ENCODE measurements around the gene LECT2.

LECT2 gene

DNA sequence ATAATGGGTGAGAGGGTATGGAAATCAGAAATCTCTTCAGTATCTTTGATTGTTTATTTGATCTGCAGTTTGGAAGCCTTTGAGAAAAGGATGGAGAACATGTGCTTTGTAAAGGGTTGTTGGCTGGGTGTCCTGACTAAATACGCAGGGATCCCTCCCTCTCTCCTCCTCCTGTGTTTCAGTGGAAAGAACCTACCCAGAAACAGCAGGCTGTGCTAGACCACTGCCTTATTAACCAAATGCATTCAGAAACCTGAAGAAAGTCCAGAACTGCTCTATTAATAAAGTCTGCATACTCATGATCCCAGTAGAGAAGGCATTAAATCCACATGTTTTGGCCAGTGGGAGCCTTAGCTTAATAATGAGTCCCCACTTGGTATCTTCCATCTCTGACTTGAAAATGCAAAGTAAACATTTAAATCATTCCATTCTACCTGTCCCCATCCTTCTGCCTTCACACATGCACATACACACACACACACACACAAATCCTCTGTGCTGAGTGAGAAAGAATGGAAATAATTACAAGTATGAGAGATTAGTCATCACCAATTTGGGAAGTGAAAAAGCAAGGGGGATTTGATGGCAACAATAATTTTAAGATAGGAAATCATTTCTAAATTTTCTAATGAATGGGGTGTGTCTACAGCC is 10.0 kb upstream of the LECT2 start:
- Histone ChIP-seq H3K27me3 (ENCODE audit: control insufficient read depth, insufficient read depth, low read length) (no peaks in the 10 kb centered on the region), H3K4me3 (ENCODE audit: low read depth, low read length) (no peak overlapping the region), H3K9me3 (ENCODE audit: control insufficient read depth, insufficient read depth, low read length) (no peaks in the 10 kb centered on the region), H3K9ac (ENCODE audit: low read depth, low read length) (no peak overlapping the region), H3K36me3 (ENCODE audit: control insufficient read depth, insufficient read depth, low read length) (no peaks in the 10 kb centered on the region), H3K4me1 (ENCODE audit: control insufficient read depth, insufficient read depth, low read length) (no peaks in the 10 kb centered on the region), H3K27ac (ENCODE audit: low read depth, low read length) (no peak overlapping the region)

DNA sequence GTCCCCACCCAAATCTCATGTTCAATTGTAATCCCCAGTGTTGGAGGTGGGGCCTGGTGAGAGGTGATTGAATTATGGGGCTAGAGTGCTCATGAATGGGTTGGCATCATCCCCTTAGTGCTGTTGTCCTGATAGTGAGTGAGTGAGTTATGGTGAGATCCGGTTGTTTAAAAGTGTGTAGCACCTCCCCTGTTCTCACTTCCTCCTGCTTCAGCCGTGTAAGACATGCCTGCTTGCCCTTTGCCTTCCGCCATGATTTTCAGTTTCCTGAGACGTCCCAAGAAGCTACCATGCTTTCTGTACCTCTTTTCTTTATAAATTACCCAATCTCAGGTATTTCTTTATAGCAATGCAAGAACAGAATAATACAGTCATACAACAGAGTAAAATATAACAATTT is 742 bp upstream of the LECT2 start:
- Histone ChIP-seq H3K9me3 (ENCODE audit: control insufficient read depth, insufficient read depth, low read length) (no peaks in the 10 kb centered on the region), H3K27me3 (ENCODE audit: control insufficient read depth, insufficient read depth, low read length) (no peaks in the 10 kb centered on the region), H3K4me3 (ENCODE audit: low read depth, low read length) (no peak overlapping the region), H3K4me1 (ENCODE audit: control insufficient read depth, insufficient read depth, low read length) (no peaks in the 10 kb centered on the region), H3K9ac (ENCODE audit: low read depth, low read length) (no peak overlapping the region), H3K36me3 (ENCODE audit: control insufficient read depth, insufficient read depth, low read length) (no peaks in the 10 kb centered on the region), H3K27ac (ENCODE audit: low read depth, low read length) (no peak overlapping the region)

DNA sequence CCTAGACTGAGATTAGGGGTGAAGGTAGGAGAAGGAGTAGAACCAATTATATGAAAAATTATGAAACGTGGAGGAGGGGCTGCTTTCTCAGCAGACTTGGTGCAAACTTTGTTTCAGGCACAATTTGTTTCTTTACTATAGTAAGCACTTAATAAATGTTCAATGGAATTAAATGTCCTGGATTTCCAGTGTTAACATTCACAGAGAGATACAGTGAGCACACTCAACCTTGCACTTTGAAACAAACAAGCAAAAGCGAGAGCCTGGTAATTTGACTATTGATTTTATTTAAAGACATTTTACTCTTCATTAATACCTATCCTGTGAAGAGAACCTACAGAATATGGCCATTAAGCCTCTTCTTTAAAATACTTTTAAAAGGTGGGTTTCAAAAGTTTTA is 933 bp downstream of the LECT2 start:
- Histone ChIP-seq H3K4me3 (ENCODE audit: low read depth, low read length) (no peak overlapping the region), H3K27me3 (ENCODE audit: control insufficient read depth, insufficient read depth, low read length) (no peaks in the 10 kb centered on the region), H3K9me3 (ENCODE audit: control insufficient read depth, insufficient read depth, low read length) (no peaks in the 10 kb centered on the region), H3K9ac (ENCODE audit: low read depth, low read length) (no peak overlapping the region), H3K27ac (ENCODE audit: low read depth, low read length) (no peak overlapping the region), H3K36me3 (ENCODE audit: control insufficient read depth, insufficient read depth, low read length) (no peaks in the 10 kb centered on the region), H3K4me1 (ENCODE audit: control insufficient read depth, insufficient read depth, low read length) (no peaks in the 10 kb centered on the region)

DNA sequence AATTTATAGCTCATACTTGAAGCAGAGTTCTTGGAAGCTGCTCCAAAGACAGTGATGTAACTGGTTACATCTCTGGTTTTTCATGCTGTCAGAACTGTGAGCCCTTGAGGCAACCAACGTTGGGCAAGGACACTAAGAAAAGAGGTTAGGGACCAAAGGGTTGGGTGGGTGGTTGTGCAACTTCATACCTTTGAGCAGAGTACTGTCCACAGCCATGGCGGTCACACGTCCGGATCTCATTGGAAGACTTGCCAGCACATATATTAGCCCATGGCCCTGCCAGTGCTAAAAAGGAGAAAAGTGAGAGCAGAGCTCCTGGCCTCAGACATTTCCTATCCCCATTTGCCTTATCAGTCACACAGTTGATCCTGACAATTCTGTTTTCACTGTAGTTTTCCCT is 2.1 kb downstream of the LECT2 start:
- Histone ChIP-seq H3K9ac (ENCODE audit: low read depth, low read length) (no peak overlapping the region), H3K36me3 (ENCODE audit: control insufficient read depth, insufficient read depth, low read length) (no peaks in the 10 kb centered on the region), H3K27ac (ENCODE audit: low read depth, low read length) (no peak overlapping the region), H3K9me3 (ENCODE audit: control insufficient read depth, insufficient read depth, low read length) (no peaks in the 10 kb centered on the region), H3K4me1 (ENCODE audit: control insufficient read depth, insufficient read depth, low read length) (no peaks in the 10 kb centered on the region), H3K4me3 (ENCODE audit: low read depth, low read length) (no peak overlapping the region), H3K27me3 (ENCODE audit: control insufficient read depth, insufficient read depth, low read length) (no peaks in the 10 kb centered on the region)

DNA sequence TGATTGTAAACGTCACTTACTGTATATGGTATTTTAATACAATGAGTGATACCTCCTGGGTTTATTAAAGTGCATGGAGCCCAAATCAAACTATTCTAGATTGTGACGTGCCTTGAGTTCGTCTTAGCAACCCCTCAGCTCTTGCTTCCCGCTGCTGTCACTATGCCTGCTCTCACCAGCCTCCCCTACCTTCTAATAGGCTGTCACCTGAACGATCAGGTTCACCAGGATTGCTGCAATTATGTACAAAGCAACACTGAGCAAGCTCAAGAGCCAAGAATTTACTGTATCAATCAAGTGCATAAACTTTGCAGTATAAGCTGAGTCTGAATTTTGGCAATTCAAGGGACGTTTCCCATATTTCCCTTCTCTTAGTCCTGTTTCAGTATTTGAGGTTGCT is 3.0 kb downstream of the LECT2 start:
- Histone ChIP-seq H3K27ac (ENCODE audit: low read depth, low read length) (no peak overlapping the region), H3K4me3 (ENCODE audit: low read depth, low read length) (no peak overlapping the region), H3K9ac (ENCODE audit: low read depth, low read length) (no peak overlapping the region), H3K27me3 (ENCODE audit: control insufficient read depth, insufficient read depth, low read length) (no peaks in the 10 kb centered on the region), H3K36me3 (ENCODE audit: control insufficient read depth, insufficient read depth, low read length) (no peaks in the 10 kb centered on the region), H3K4me1 (ENCODE audit: control insufficient read depth, insufficient read depth, low read length) (no peaks in the 10 kb centered on the region), H3K9me3 (ENCODE audit: control insufficient read depth, insufficient read depth, low read length) (no peaks in the 10 kb centered on the region)

DNA sequence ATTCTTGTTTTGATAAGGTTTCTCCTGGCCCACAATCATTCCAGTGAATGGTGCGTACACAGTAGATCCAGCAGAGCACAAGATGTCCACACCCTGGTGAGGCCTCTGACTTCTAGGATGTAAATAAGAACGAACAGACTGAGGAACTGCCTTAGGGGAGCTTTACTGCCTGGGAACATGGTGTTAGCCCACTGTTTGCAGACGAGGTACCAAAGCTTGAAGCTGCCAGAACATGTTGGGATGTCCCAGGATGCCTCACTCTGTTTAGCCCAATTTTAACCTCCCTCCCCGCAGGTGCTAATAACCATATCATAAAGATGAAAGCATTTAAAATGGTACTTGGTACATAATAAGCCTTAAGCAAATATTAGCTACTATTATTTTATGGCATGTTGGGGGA is 3.5 kb downstream of the LECT2 start:
- Histone ChIP-seq H3K36me3 (ENCODE audit: control insufficient read depth, insufficient read depth, low read length) (no peaks in the 10 kb centered on the region), H3K27ac (ENCODE audit: low read depth, low read length) (no peak overlapping the region), H3K27me3 (ENCODE audit: control insufficient read depth, insufficient read depth, low read length) (no peaks in the 10 kb centered on the region)

DNA sequence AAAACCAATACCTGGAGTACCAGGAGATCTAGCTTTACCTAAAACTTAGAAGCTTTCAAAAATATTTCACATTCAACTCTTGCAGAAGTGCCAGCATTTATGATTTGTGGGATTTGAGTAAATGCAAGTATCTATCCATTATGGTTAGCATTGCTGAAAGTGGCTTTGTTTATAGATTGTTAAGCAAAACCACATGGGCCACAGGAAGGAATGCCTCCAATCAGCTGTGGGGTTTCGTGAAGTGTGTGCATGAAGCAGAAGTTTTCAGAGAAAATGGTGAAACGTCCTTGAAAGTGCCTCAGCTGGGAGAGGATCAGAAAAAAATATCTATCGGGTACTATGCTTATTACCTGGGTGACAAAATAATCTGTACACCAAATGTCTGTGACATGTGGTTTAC is 4.2 kb downstream of the LECT2 start:
- H3K27ac ChIP-seq (ENCODE audit: low read depth, low read length) = no peak overlapping the region
- no peaks in the 10 kb centered on the region for H3K9me3 ChIP-seq (ENCODE audit: control insufficient read depth, insufficient read depth, low read length)
- H3K36me3 ChIP-seq (ENCODE audit: control insufficient read depth, insufficient read depth, low read length) = no peaks in the 10 kb centered on the region
- H3K27me3 ChIP-seq (ENCODE audit: control insufficient read depth, insufficient read depth, low read length) = no peaks in the 10 kb centered on the region
- H3K4me3 ChIP-seq (ENCODE audit: low read depth, low read length) = no peak overlapping the region
- no peaks in the 10 kb centered on the region for H3K4me1 ChIP-seq (ENCODE audit: control insufficient read depth, insufficient read depth, low read length)
- H3K9ac ChIP-seq (ENCODE audit: low read depth, low read length) = no peak overlapping the region

More for the DNA sequence above, 3.5 kb downstream of the LECT2 start:
- Histone ChIP-seq H3K9me3 (ENCODE audit: control insufficient read depth, insufficient read depth, low read length) (no peaks in the 10 kb centered on the region), H3K4me3 (ENCODE audit: low read depth, low read length) (no peak overlapping the region), H3K9ac (ENCODE audit: low read depth, low read length) (no peak overlapping the region), H3K4me1 (ENCODE audit: control insufficient read depth, insufficient read depth, low read length) (no peaks in the 10 kb centered on the region)

DNA sequence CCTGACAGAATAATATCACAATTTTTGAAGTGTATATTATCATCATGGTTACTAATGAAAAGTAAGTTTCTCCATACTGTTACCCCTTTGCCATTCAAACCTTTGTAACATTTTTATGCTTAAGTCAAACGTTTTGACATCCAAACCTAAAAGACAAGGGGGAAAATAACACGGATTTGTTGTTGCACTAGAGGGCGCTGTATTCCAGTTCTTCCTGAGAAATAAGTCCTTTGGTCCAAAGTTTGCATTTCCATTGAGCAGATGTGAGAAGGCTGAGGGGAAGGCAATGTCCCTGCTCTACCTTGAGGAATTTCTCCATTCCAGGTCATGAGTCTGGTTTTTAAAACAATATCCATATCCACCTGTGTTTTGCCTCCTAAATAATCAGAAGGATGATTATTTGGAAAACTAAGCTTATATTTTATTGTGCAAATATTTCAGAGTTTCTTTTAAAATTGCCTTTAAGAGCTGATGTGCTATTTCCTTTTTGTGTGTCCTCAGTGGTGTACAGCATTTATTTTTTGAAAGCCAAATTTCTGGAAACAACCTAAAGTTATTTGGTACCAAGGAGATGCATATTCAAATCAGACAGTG is 9.7 kb downstream of the LECT2 start:
- Histone ChIP-seq H3K27me3 (ENCODE audit: control insufficient read depth, insufficient read depth, low read length) (no peaks in the 10 kb centered on the region), H3K4me1 (ENCODE audit: control insufficient read depth, insufficient read depth, low read length) (no peaks in the 10 kb centered on the region), H3K36me3 (ENCODE audit: control insufficient read depth, insufficient read depth, low read length) (no peaks in the 10 kb centered on the region), H3K9me3 (ENCODE audit: control insufficient read depth, insufficient read depth, low read length) (no peaks in the 10 kb centered on the region), H3K27ac (ENCODE audit: low read depth, low read length) (no peak overlapping the region), H3K4me3 (ENCODE audit: low read depth, low read length) (no peak overlapping the region), H3K9ac (ENCODE audit: low read depth, low read length) (no peak overlapping the region)

DNA sequence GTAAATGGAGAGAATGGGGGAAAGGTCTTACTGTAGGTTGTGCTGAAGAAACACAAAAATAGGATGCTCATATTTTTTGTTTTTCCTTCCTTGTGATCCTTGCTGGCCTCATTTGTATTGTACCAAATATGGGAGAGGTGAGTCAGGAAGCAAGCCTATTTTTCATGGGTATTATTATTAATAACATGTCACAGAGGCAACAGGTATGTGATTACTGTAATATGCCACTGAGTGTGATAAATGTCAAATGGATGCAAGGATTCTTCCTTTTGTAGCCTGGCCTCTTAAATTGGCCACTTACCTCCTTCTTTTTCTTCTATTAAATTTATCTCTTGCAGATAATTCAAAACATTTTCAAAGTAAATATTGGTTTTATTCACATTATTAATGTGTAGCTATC is 10.2 kb downstream of the LECT2 start:
- Histone ChIP-seq H3K27me3 (ENCODE audit: control insufficient read depth, insufficient read depth, low read length) (no peaks in the 10 kb centered on the region), H3K27ac (ENCODE audit: low read depth, low read length) (no peak overlapping the region), H3K36me3 (ENCODE audit: control insufficient read depth, insufficient read depth, low read length) (no peaks in the 10 kb centered on the region), H3K9me3 (ENCODE audit: control insufficient read depth, insufficient read depth, low read length) (no peaks in the 10 kb centered on the region), H3K9ac (ENCODE audit: low read depth, low read length) (no peak overlapping the region), H3K4me3 (ENCODE audit: low read depth, low read length) (no peak overlapping the region), H3K4me1 (ENCODE audit: control insufficient read depth, insufficient read depth, low read length) (no peaks in the 10 kb centered on the region)

DNA sequence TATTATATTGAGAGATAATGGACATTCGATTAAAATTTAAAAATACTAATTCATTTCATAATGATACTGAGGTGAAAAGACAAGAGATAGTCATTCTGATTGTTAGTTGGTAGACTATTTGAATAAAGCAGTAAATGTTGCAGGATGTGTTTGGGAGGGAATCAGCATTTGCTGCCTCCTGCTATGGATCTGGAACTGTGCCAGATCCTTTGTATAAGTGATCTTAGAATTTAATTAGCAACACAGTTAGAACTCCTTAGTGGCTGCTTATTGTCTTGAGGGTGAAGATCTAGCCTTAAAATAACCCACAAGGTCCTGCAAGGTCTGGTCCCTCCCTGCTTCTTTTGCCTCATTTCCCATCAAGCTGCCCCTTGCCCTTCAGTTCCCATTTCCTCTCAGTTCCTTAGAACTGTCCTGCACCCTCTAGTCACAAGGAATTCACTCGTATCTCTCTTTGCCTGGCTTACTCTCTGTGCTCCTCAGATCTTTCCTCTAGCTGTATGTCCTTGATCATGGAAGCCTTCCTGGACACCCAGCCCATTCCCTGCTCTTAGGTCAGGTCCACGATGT is 12.5 kb downstream of the LECT2 start:
- Histone ChIP-seq H3K9me3 (ENCODE audit: control insufficient read depth, insufficient read depth, low read length) (no peaks in the 10 kb centered on the region), H3K27me3 (ENCODE audit: control insufficient read depth, insufficient read depth, low read length) (no peaks in the 10 kb centered on the region), H3K4me3 (ENCODE audit: low read depth, low read length) (no peak overlapping the region), H3K27ac (ENCODE audit: low read depth, low read length) (no peak overlapping the region), H3K9ac (ENCODE audit: low read depth, low read length) (no peak overlapping the region), H3K4me1 (ENCODE audit: control insufficient read depth, insufficient read depth, low read length) (no peaks in the 10 kb centered on the region), H3K36me3 (ENCODE audit: control insufficient read depth, insufficient read depth, low read length) (no peaks in the 10 kb centered on the region)

DNA sequence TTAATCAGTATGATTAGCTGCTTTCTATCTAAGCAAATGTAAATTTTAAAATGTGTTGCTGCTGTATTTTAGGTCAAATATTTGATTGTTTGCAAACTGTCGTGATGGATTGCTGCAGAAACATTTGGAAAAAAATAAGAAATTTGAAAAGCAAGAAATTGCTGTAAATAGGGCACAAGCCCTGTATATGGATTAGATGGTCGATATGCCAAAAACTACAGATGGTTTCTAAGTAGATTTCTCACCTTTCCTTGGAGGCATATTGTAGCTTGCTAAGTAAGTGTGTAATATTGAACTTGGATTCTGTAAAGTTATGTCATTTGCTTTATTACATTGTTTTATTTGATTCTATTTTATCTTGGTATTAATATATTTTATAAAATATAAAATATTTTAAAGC is 13.1 kb downstream of the LECT2 start:
- Histone ChIP-seq H3K9me3 (ENCODE audit: control insufficient read depth, insufficient read depth, low read length) (no peaks in the 10 kb centered on the region), H3K36me3 (ENCODE audit: control insufficient read depth, insufficient read depth, low read length) (no peaks in the 10 kb centered on the region), H3K4me1 (ENCODE audit: control insufficient read depth, insufficient read depth, low read length) (no peaks in the 10 kb centered on the region), H3K9ac (ENCODE audit: low read depth, low read length) (no peak overlapping the region), H3K27ac (ENCODE audit: low read depth, low read length) (no peak overlapping the region), H3K27me3 (ENCODE audit: control insufficient read depth, insufficient read depth, low read length) (no peaks in the 10 kb centered on the region), H3K4me3 (ENCODE audit: low read depth, low read length) (no peak overlapping the region)
